Activated effector memory CD4-positive, alpha-beta T cell treated with anti-CD3 and anti-CD28 coated beads, Interleukin-2, amount 50 U/mL, for 16 hours (primary cell): Measurements from ENCODE around the gene NTNG1.
"Not testable (repeated sequence)": the region's sequence is repeated elsewhere in the genome, so short reads cannot be mapped to it uniquely, and the experiment has no call there.

Experiments
- DNase-seq: peaks from one replicate; pipeline ENCODE4 v3.0.0-alpha.2; 2020

The NTNG1 gene

DNA sequence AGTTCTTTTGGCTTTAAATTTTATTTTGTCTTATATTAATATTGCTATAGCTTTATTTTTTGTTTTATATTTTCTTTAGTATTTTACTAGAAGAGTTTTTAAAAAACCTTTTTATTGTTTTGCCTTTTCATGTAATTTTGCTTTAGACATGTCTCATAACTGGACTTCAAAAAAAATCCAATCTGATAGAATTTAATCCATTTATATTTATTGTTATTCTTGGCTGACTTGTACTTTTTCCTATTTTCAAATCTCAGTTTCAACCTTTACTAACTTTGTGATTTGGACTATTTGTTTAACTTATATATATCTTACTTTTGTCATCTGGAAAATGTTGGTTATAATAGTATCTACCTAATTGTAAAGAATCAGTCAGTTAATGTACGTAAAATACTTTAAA lies 61.2 kb downstream of the NTNG1 start:
- DNase-seq = no peak

- DNase-seq = no peak
Observed at GRCh38 chr1:107213225-107213624, 72.4 kb downstream of the NTNG1 start.

GRCh38 chr1:107220036-107220435 lies 79.2 kb downstream of the NTNG1 start:
- DNase-seq = no peak

DNA sequence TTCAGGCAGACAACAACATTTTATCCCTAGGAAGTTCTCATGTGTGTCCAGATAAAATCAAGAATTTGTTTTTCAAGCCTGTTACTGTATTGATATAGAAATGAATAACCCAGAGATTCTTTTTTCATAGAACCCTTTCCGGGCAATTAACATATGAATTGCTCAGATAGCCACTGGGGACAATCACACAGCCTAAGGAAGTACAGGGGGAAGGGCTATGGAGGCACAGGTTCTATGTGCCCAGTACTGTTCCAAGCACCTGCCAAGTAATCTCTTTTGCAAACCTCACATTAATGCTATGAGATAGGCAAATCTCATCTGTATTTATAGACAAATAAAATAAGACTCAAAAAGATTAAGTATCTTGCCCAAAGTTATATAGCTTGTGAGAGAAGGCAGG lies 84.9 kb downstream of the NTNG1 start:
- no peak for DNase-seq

GRCh38 chr1:107228704-107229371 lies 88.0 kb downstream of the NTNG1 start:
- DNase-seq = no peak

DNA sequence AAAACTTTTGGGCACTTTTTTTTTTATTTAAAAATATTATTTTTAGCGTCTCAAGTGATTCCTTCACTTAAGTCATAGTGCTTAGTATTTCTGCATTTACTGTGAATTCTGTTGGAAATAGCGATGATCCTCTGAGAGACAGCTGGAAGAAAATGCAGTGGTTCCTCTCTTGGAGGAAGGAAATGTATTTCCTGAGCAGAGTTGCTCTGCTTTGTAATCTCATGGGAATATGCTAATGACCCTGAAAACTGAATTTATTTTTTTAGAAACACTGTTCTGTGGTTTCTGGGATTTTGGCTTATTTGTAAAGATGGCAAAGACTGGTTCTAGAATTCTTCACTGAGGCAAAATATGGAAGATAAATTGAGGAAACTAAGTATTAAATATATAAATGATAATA lies 88.9 kb downstream of the NTNG1 start:
- no peak for DNase-seq

DNA sequence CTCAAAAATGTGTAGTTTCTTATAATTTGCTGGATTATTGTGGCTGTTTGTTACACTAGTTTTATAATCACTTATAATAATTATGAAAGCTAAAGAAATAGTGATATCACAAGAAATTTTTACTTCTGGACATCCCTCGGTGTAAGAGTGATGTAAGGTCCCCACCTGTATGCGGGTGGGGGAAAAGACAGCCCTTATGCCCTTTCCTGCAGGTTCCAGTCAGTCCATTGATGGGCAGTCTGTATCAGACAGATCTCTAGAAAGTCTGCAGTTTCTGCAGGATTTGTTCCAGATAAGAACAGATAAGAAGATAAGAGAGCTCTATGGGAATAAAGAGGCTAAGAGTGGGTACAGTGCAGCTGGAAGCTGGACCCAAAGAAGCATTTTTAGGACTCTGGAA lies 89.3 kb downstream of the NTNG1 start:
- no peak for DNase-seq

GRCh38 chr1:107231291-107231690 lies 90.5 kb downstream of the NTNG1 start:
- DNase-seq = no peak

GRCh38 chr1:107232426-107232825 lies 91.6 kb downstream of the NTNG1 start:
- no peak for DNase-seq

DNA sequence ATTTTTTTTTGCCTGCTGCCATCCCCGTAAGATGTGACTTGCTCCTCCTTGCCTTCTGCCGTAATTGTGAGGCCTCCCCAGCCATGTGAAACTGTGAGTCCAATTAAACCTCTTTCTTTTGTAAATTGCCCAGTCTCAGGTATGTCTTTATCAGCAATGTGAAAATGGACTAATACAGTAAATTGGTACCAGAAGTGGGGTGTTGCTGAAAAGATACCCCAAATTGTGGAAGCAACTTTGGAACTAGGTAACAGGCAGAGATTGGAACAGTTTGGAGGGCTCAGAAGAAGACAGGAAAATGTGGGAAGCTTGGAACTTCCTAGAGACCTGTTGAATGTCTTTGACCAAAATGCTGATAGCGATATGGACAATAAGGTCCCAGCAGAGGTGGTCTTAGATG lies 95.9 kb downstream of the NTNG1 start:
- DNase-seq = not testable (repeated sequence)

- no peak for DNase-seq
Observed at GRCh38 chr1:107243461-107243860, 102.6 kb downstream of the NTNG1 start.

DNA sequence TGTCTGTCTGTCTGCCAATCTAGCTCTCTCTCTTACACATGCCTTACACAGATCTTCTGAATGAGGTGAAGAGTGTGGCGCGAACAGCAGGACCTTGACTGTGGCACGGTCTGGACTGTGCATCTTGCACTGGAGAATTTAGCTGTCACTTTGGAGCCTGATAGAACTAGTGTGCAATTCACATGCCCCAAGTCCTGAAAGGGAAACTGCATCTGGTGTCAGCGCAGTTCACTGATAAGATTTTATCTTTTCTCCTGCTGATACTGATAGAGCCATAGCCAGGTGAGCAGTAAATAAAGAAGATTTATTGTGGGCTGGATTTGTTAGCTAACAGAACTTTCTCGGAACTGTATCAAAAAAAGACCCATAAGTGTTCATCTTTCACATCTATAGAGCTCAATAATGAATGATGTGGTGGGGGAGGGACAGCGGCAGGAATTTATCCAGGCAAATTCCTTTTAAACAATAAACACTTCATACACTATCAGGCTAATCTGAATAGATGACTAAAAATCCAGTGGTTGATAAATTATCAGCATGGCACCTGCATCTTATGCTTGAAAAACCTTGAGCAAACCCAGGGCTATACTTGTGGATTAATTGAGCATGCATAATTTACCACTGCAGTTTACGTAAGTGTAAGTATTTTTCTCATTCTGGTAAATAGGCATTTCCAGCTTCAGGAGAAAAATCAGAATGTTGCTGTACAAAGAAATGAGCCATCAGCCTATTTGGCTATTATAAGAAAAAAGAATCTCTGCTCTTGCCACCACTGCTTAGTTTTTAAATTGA lies 104.1 kb downstream of the NTNG1 start:
- DNase-seq = no peak

GRCh38 chr1:107246775-107247345 lies 106.0 kb downstream of the NTNG1 start:
- DNase-seq = no peak

DNA sequence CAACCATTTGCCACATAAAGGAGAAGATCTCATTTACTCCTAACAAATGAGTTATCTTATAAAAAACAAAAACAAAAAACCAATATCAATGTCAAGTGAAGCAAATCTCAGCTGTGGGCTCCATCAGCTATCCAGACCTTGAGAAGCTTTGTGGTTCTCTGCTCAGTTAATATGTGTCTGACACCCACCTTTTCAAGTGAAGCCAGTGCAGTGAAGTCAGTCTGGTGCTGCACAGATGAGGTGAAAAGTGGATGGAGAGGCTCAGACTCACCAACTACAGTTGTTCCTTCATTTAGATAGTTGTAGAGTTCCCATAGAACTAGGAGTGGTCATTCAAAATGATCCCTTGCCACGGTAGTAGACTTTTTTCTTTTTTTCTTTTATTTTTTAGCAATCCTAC lies 106.8 kb downstream of the NTNG1 start:
- no peak for DNase-seq

DNA sequence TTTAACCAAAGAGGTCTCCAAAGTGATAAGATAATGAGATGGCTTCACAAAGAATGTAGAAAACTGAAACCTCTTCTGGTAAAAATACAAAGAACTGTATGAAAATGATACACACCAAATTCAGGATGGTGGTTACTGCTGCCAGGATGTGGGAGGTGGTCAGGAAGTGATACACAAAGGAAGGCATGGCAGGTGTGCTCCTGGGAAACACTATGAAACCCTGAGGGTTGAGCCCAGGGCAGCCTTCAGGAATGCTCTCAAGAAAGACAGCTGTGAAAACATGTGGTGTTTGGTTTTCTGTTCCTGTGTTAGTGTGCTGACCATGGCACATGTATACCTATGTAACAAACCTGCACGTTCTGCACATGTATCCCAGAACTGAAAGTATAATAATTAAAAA lies 109.3 kb downstream of the NTNG1 start:
- no peak for DNase-seq

- DNase-seq = no peak
Observed at GRCh38 chr1:107251083-107251482, 110.2 kb downstream of the NTNG1 start.

GRCh38 chr1:107251839-107252238 lies 111.0 kb downstream of the NTNG1 start:
- no peak for DNase-seq

GRCh38 chr1:107252271-107252670 lies 111.4 kb downstream of the NTNG1 start:
- DNase-seq = no peak

DNA sequence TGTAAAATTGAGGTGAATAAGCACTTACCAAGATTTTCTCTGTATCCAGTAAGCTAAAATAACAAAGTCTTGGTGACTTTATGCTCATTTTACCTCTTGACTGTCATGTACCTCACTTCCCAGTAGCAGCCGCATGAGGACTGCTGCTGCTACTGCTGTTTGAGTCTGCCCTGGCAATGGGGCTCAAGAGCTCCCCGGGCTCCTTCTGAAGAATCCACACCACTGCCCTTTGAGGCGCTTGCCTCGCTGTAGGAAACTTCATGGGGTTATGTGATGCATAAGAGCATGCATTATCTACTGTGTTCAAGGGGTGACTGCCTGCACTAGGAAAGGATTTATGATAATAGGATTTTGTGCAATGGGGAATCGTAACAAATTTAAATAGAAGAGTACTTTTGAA lies 113.5 kb downstream of the NTNG1 start:
- no peak for DNase-seq

GRCh38 chr1:107255469-107255868 lies 114.6 kb downstream of the NTNG1 start:
- no peak for DNase-seq

DNA sequence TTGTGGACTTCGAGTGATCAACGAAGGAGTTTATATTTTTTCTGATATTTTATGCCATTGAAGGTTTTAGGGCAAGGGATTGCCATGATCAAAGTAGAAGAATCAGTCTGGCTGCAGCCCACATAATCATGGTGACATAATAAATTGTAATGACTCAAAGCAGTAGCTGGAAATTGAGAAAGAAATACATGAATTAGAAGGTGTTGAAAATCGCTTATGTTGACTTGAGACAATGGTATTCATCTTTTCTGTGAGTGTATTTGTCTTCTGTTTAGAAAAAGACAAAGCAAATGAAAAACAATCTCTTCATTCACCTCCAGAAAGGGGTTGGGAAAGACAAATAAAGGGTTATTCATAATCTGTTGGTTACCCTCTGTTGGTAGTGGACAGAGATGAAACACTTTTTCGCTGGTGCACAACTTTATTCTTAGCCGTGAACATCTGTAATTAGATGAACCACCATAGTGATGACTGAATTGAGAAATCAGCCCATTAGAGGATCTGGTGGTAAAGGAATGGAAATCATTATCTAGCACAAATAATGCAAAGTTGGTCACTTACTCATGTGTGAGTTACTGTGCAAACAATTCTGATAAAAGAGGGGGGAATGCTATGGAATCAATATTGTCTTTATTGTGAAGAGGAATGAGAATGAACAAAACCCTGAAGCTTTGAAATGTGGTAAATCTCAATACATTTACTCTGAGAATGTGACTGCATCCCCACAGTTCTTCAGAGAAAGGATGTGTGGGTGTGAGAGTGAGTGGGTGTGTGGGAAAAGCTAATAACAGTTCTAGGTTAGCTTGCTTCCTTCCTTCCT lies 121.8 kb downstream of the NTNG1 start:
- DNase-seq = no peak

- DNase-seq = no peak
Observed at GRCh38 chr1:107263291-107263915, 122.6 kb downstream of the NTNG1 start.

DNA sequence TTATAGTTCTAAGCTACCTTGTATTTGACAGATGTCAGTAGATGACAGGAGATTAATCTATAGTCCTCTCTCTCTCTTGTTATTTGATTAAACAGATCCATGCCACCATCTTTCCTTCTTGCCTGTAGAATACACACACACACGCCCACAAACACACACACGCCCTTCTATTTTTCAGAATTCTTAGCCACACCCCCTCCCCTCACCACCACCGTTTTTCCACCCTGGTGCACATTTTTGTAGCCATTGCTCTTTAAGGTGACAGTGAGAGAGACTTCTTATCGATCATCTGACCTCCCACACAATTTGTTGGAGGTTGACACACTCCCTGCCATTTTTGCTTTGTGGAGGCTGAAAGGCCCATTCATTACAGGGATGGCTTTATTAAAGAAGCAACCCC lies 123.2 kb downstream of the NTNG1 start:
- DNase-seq = no peak
